AG04450 (cell line): ENCODE data around the gene GAS6. TPM values are rescaled to one million over a fixed set of nuclear protein-coding genes. Genes with fewer than 3 reads are reported as not detected.
A peak's percentile ranks its signal among the peaks of the same experiment; 100 is the strongest.

Experiments used
- CTCF ChIA-PET: fragments of 300-600, 350-600 bp; formaldehyde crosslinking; extraction: SDS; loops from one replicate; lab custom pipeline; 2022; ENCODE audit warnings: antibody characterized with exemption, inconsistent platforms; lab: Charles Lee
- POLR2A ChIA-PET: fragments of 350-600 bp; formaldehyde crosslinking; extraction: SDS; loops from one replicate; lab custom pipeline; 2021; ENCODE audit warnings: antibody characterized with exemption, inconsistent platforms; lab: Yijun Ruan, JAX
- DNase-seq: peaks from one replicate; pipeline ENCODE4 v3.0.0-alpha.2; 2011; ENCODE audit warnings: low read depth, low spot score
- H3K27ac ChIP-seq: one replicate; pipeline ENCODE4 v1.5.1; 2012; ENCODE audit warnings: low read depth, low read length, control low read depth
- H3K27me3 ChIP-seq: one replicate; pipeline ENCODE4 v1.6.0; 2012; ENCODE audit warnings: low read length; ENCODE audit not compliant: control insufficient read depth, insufficient read depth
- H3K4me3 ChIP-seq: 2 replicates; pipeline ENCODE4 v1.5.1; 2011; ENCODE audit warnings: mild to moderate bottlenecking, low read depth, low read length, control low read depth
- H3K9me3 ChIP-seq: 2 replicates; pipeline ENCODE4 v1.5.1; 2012; ENCODE audit warnings: low read length; ENCODE audit not compliant: control insufficient read depth, insufficient read depth
- polyA plus RNA-seq: library from polyadenylated mRNA; depleted of rRNA; stranded (reverse); fragments of >200 nt; gene quantifications from 2 replicates; pipeline ENCODE4 v1.2.3, GENCODE V29; 2011
- TF ChIP-seq, protein P1 (sequence below): IDR thresholded peaks from 2 replicates; pipeline ENCODE4 v1.5.1; 2011; ENCODE audit warnings: low read depth, low read length, control low read depth, inconsistent platforms

Gene GAS6
- polyA plus RNA-seq, 1 experiment = 356 TPM

- Histone ChIP-seq H3K9me3 (no peaks in the 10 kb centered on the region; the same call in 1 of the 2 replicates), H3K4me3 (no peak overlapping the region), H3K27me3 (no peaks in the 10 kb centered on the region), H3K27ac (no peak overlapping the region)
- ChIA-PET CTCF (interaction anchor here (0.6 kb wide), 1 partner anchor 8 kb away, joined by 3 read pairs; no protein-coding TSS in a partner anchor), POLR2A (interaction anchor here (0.7 kb wide), 1 partner anchor 32 kb away, joined by 3 read pairs; no protein-coding TSS in a partner anchor)
- no peak for DNase-seq
- TF ChIP-seq, protein P1, sequence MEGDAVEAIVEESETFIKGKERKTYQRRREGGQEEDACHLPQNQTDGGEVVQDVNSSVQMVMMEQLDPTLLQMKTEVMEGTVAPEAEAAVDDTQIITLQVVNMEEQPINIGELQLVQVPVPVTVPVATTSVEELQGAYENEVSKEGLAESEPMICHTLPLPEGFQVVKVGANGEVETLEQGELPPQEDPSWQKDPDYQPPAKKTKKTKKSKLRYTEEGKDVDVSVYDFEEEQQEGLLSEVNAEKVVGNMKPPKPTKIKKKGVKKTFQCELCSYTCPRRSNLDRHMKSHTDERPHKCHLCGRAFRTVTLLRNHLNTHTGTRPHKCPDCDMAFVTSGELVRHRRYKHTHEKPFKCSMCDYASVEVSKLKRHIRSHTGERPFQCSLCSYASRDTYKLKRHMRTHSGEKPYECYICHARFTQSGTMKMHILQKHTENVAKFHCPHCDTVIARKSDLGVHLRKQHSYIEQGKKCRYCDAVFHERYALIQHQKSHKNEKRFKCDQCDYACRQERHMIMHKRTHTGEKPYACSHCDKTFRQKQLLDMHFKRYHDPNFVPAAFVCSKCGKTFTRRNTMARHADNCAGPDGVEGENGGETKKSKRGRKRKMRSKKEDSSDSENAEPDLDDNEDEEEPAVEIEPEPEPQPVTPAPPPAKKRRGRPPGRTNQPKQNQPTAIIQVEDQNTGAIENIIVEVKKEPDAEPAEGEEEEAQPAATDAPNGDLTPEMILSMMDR = no peak
These were observed 40.1 kb downstream of the GAS6 start for GRCh38 chr13:113823771-113824170.

GRCh38 chr13:113822956-113823744 is 40.7 kb downstream of the GAS6 start:
- no peaks in the 10 kb centered on the region for H3K27me3 ChIP-seq
- POLR2A ChIA-PET = interaction anchor here (2.3 kb wide), 1 partner anchor 14 kb away, joined by 18 read pairs; no protein-coding TSS in a partner anchor
- CTCF ChIA-PET = interaction anchor here (0.6 kb wide), 1 partner anchor 7 kb away, joined by 3 read pairs; no protein-coding TSS in a partner anchor
- no peak overlapping the region for H3K4me3 ChIP-seq
- H3K27ac ChIP-seq = peak overlapping the region; percentile 11
- DNase-seq = no peak
- no peaks in the 10 kb centered on the region; the same call in 1 of the 2 replicates for H3K9me3 ChIP-seq
- TF ChIP-seq, protein P1 = no peak

DNA sequence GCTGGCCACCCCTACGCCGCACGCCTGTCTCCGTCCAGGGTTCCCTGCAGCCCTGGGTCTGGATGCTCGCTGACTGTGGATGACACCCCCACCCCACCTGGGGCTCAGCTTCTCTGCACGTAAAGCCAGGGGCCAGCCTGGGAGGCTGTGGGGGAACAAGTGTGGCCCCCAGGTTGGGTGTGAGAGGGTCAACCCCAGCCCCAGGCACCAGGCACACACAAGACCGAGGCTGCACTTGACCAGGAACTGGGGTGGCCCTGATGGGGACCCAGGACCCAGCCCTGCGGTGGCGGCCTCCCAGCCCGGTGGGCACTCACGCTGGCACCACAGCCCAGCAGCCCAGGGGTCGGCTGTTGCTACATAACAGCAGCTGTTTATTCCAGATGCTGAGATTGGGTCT is 41.6 kb downstream of the GAS6 start:
- ChIA-PET CTCF (no interaction called here), POLR2A (interaction anchor here (1.4 to 2.3 kb wide), 2 partner anchors 15 to 18 kb away, joined by 9 to 18 read pairs; no protein-coding TSS in a partner anchor)
- no peaks in the 10 kb centered on the region for H3K27me3 ChIP-seq
- TF ChIP-seq, protein P1 = no peak
- DNase-seq = no peak
- H3K9me3 ChIP-seq = no peaks in the 10 kb centered on the region; the same call in 1 of the 2 replicates
- peak overlapping the region; percentile 89 for H3K27ac ChIP-seq
- no peak overlapping the region for H3K4me3 ChIP-seq

DNA sequence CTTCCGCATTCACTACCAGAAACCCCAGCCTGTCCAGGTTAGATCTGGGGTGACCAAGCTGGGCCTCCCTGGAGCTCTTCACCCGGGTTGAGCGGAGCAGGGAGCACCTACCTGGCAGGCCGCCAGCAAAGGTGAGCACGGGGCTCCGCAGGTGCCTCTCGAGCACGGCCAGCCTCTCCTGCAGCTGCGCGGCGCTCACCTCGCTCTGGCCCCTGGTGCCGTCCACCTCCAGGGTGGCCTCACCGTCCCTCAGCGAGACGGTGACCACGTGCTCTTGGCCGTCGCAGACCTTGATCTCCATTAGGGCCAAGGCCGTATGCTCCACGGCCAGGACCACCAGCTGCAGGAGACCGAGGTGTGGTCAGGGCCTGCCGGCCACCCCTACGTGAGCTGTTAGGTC is 42.0 kb downstream of the GAS6 start:
- DNase-seq = no peak
- POLR2A ChIA-PET = interaction anchor here (1.0 to 2.3 kb wide), 7 partner anchors 16 to 297 kb away, joined by 3 to 18 read pairs (median 6); no protein-coding TSS in a partner anchor
- Histone ChIP-seq H3K27me3 (no peaks in the 10 kb centered on the region), H3K4me3 (no peak overlapping the region), H3K9me3 (no peaks in the 10 kb centered on the region; the same call in 1 of the 2 replicates), H3K27ac (peak overlapping the region; percentile 89)
- CTCF ChIA-PET = interaction anchor here (1.1 kb wide), 1 partner anchor 124 kb away, joined by 3 read pairs; no protein-coding TSS in a partner anchor
- TF ChIP-seq, protein P1 = no peak
